HG02798 (cell line): ENCODE results near the gene AKIRIN1.
"Not testable (repeated sequence)": the region's sequence is repeated elsewhere in the genome, so short reads cannot be mapped to it uniquely, and the experiment has no call there.

Experiments
- ATAC-seq: cut with Tn5 transposase; IDR thresholded peaks from one replicate; pipeline ENCODE4 v1.9.1; 2021; ENCODE audit warnings: mild to moderate bottlenecking; ENCODE audit not compliant: unreplicated experiment, poor library complexity

The AKIRIN1 gene

DNA sequence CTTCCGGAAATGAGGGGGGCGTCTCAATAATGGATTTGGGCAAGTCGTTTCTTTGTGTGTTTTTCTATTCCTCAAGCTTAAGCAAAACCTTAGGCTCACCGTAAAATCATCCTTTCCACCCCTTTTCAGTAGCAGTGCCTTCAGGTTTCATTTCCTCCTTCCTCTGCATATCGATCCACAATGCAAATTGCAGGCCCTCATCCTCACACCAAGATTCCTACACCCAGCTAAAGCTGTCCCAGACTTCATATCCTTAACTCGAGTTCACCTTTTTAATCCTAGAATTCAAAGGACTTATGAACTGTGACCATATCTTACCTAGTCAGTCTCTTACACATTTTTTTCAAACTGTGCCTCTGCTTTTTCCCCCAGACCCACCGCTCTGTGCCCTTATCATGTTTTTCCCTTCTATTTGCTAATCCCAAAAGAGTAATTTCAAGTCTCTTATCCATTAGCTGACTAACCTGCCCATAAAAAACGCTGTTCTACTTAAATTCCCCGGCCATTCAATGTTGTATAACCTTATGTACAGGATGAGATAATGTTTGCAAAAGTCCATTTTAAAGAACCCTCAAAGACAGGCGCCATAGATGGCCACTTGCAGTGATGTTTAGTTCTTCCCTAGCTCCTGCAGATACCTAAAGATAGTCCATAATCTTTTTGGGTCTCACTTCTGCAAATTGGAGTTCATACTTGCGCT, 1.5 kb downstream of the AKIRIN1 start:
- ATAC-seq = no peak

GRCh38 chr1:38994196-38994595, 3.1 kb downstream of the AKIRIN1 start:
- no peak for ATAC-seq

GRCh38 chr1:38997034-38997900, 6.2 kb downstream of the AKIRIN1 start:
- ATAC-seq = no peak

DNA sequence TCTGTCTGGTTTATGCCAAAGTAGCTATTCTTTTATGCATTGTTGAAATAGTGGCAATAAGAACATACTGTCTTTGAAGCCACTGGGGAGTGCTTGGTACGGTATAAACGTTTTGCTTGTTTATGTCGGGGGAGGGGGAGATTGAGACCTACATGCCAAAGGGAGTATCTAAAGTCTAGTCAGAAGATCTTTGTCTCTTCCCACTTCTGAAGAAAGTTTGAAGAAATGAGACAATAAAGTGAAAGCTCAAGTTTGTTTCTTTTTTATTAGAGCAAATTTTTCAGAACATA, 6.8 kb downstream of the AKIRIN1 start:
- ATAC-seq = no peak

GRCh38 chr1:39001516-39002421, 10.7 kb downstream of the AKIRIN1 start:
- no peak for ATAC-seq

DNA sequence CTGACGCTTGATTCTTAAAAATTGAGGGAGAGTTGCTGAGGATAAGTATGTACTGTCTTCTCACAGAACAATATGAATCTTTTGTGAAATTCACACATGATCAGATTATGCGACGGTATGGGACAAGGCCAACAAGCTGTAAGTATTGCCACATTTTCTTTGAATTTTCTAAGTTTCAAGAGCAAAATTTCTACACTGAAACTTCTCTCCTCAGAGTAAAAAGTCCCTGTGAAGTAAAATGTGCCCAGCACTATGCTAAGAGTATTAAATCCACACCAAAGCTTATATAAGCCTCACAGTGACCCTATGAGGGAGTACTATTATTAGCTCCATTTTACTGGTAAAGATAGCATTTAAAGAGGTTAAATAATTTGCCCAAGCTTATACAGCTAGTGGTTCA, 12.2 kb downstream of the AKIRIN1 start:
- ATAC-seq = no peak

- ATAC-seq = no peak
These were observed 12.7 kb downstream of the AKIRIN1 start for GRCh38 chr1:39003794-39004193.

GRCh38 chr1:39006287-39006686, 15.2 kb downstream of the AKIRIN1 start:
- ATAC-seq = no peak

DNA sequence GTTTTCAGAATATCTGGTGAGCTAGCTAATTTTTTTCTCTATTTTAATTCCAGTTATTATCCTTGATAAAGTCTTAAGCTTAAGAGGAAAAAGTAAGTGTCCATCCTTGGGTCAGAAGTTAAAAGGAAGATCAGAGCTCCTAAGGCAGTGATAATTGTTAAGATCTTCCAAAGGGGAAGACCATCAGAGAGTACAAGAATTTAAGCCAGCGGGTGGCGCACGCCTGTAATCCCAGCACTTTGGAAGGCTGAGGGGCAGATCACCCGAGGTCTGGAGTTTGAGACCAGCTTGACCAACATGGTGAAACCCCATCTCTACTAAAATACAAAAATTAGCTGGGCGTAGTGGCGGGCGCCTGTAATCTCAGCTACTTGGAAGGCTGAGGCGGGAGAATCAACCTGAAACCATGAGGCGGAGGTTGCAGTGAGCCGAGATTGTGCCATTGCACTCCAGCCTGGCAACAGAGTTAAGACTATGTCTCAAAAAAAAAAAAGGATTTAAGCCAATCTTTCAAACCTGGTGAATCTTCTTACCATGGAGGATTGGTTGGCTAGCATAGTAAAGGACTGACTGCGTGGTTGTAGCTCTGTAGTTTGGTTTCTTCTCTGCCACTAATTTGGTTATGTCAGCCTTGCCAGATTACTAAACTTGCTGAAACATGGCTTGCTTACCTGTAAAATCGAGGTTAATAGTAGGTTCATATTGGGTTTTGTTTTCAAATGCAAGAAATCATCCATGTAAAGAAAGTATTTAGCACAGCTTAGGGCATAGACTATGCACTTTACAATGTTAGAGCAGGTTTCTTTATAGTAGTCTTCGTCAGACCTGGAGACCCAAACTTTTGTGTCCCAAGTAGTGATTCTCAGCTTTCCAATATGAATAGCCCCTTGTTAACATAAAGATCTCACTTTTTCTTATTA, 15.9 kb downstream of the AKIRIN1 start:
- no peak for ATAC-seq

GRCh38 chr1:39014956-39015355, 23.9 kb downstream of the AKIRIN1 start:
- not testable (repeated sequence) for ATAC-seq

DNA sequence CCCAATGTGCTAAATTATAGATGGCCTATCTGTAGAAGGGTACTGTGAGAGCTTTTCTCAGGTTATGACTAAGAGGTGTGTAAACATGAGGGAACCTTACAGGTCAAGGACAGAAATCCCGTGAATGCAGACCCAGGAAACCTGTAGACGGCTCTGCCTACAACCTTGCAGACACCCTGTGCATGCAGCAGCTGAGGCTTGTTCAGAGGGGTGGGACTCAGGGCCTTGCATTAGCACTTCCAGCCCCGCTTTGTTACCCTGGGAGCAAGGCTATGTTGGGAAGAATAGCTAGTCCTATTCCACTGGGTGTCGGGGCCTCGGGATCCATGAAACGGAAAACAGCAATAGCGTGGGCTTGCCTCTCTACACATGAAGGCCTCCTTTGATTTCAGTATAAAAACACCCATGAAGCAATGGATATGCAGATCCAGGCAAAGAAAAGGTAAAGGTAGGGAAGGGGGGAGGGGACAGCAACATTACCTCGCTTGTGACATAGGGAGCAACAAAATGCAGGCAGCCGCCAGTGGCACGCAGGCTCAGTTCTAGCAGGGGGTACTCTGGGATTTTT, 25.6 kb downstream of the AKIRIN1 start:
- no peak for ATAC-seq

DNA sequence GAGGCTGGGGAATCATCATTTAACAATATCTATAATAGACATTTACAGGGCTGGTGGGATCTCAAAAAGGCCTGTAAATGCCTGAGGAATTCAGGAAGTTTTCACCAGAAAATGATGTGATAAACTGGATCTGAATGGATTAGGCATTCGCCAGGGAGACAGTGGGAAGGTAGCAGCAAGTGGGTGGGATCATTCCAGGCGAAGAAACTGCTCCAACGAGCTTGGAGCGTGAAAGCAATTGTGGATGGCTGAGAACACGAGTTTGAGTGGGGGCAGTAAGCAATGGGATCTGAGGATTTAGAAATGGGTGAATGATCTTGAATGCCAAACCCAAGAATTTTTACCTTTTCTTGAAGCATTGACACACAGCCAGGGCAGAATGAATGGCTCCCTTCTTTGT, 26.2 kb downstream of the AKIRIN1 start:
- no peak for ATAC-seq

DNA sequence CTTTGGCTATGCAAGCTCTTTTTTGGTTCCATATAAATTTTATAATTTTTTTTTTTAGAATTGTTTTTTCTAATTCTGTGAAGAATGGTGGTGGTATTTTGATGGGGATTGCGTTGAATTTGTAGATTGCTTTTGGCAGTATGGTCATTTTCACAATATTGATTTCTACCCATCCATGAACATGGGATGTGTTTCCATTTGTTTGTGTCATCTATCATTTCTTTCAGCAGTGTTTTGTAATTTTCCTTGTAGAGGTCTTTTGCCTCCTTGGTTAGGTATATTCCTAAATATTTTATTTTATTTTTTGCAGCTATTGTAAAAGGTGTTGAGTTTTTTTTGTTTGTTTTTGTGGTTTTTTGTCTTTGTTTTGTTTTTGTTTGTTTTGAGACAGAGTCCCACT, 29.4 kb downstream of the AKIRIN1 start:
- not testable (repeated sequence) for ATAC-seq

GRCh38 chr1:39021426-39021825, 30.4 kb downstream of the AKIRIN1 start:
- ATAC-seq = no peak

- no peak for ATAC-seq
These were observed 32.1 kb downstream of the AKIRIN1 start for GRCh38 chr1:39023140-39023539.

- peak; percentile 87 for ATAC-seq
These were observed 35.2 kb downstream of the AKIRIN1 start, which contains the start of gene NDUFS5 for GRCh38 chr1:39026051-39026865. Gene NDUFS5 (plus strand): TSS chr1:39026350. CDS start chr1:39028725, 2,375 bp downstream.

DNA sequence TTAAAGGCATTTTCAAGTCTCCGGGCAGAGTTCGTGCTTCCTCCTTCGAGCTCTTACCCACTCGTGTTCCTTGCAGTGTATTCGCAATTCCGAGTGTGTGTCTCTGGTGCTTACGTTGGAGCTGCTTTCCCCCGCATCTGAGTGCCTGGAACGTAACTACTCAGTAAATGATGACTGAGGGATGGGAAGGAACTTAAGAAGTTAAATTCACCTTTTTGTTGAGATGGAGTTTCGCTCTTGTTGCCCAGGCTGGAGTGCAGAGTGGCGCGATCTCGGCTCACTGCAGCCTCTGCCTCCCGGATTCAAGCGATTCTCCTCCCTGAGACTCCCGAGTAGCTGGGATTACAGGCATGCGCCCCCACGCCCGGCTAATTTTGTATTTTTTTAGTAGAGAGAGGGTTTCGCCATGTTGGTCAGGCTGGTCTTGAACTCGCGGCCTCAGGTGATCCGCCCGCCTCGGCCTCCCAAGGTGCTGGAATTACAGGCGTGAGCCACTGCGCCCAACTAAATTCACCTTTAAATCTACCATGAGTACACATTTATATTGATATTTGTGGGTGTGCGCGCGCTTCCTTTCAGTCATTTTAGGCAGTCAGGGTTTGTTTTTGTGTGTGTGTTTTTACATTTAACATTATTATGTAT, 35.9 kb downstream of the AKIRIN1 start:
- no peak for ATAC-seq

GRCh38 chr1:39034114-39034654, 43.1 kb downstream of the AKIRIN1 start:
- no peak for ATAC-seq
